ENCODE results near the gene TSEN34.
A peak's percentile ranks its signal among the peaks of the same experiment; 100 is the strongest.
"Not testable (repeated sequence)": the region's sequence is repeated elsewhere in the genome, so short reads cannot be mapped to it uniquely, and the experiment has no call there.

The TSEN34 gene

GRCh38 chr19:54209058-54209810 is 18.1 kb downstream of the TSEN34 start:
- Histone ChIP-seq H3K36me3 (ENCODE audit: control insufficient read depth in 2 of 2, insufficient read depth in 2 of 2, low read length in 2 of 2) (peaks cover 34 to 38% of the 10 kb centered on the region in 2 donors), H3K27me3 (ENCODE audit: control insufficient read depth in 1 of 2, insufficient read depth in 2 of 2, low read length in 2 of 2) (no peaks in the 10 kb centered on the region), H3K4me3 (ENCODE audit: low read length in 2 of 2) (peak overlapping the region in 1 of 2 donors; percentile 44), H3K9me3 (ENCODE audit: control insufficient read depth in 2 of 2, low read length in 2 of 2) (no peaks in the 10 kb centered on the region), H3K4me1 (ENCODE audit: control insufficient read depth, insufficient read depth, low read length) (peaks cover 46% of the 10 kb centered on the region), H3K9ac (ENCODE audit: low read length in 2 of 2) (peak overlapping the region; percentile 17 to 69), H3K27ac (ENCODE audit: low read length) (peak overlapping the region; percentile 66)

- peak overlapping the region; percentile 66 for H3K27ac ChIP-seq (ENCODE audit: low read length)
- peaks cover 40% of the 10 kb centered on the region for H3K4me1 ChIP-seq (ENCODE audit: control insufficient read depth, insufficient read depth, low read length)
- no peaks in the 10 kb centered on the region for H3K27me3 ChIP-seq (ENCODE audit: control insufficient read depth in 1 of 2, insufficient read depth in 2 of 2, low read length in 2 of 2)
- H3K36me3 ChIP-seq (ENCODE audit: control insufficient read depth in 2 of 2, insufficient read depth in 2 of 2, low read length in 2 of 2): peaks cover 31 to 32% of the 10 kb centered on the region in 2 donors
- H3K4me3 ChIP-seq (ENCODE audit: low read length in 2 of 2): peak overlapping the region in 1 of 2 donors; percentile 44
- no peaks in the 10 kb centered on the region for H3K9me3 ChIP-seq (ENCODE audit: control insufficient read depth in 2 of 2, low read length in 2 of 2)
- H3K9ac ChIP-seq (ENCODE audit: low read length in 2 of 2): peak overlapping the region; percentile 17 to 69
Observed at GRCh38 chr19:54209811-54210494, 18.8 kb downstream of the TSEN34 start.

GRCh38 chr19:54211235-54211634 is 20.1 kb downstream of the TSEN34 start:
- Histone ChIP-seq H3K9me3 (ENCODE audit: control insufficient read depth in 2 of 2, low read length in 2 of 2) (no peaks in the 10 kb centered on the region), H3K36me3 (ENCODE audit: control insufficient read depth in 2 of 2, insufficient read depth in 2 of 2, low read length in 2 of 2) (peaks cover 18 to 20% of the 10 kb centered on the region in 2 donors), H3K27ac (ENCODE audit: low read length) (no peak overlapping the region), H3K4me3 (ENCODE audit: low read length in 2 of 2) (no peak overlapping the region), H3K4me1 (ENCODE audit: control insufficient read depth, insufficient read depth, low read length) (peaks cover 30% of the 10 kb centered on the region), H3K9ac (ENCODE audit: low read length in 2 of 2) (no peak overlapping the region), H3K27me3 (ENCODE audit: control insufficient read depth in 1 of 2, insufficient read depth in 2 of 2, low read length in 2 of 2) (no peaks in the 10 kb centered on the region)

- H3K27me3 ChIP-seq (ENCODE audit: control insufficient read depth in 1 of 2, insufficient read depth in 2 of 2, low read length in 2 of 2); H3K9ac ChIP-seq (ENCODE audit: low read length in 2 of 2); H3K4me3 ChIP-seq (ENCODE audit: low read length in 2 of 2); H3K27ac ChIP-seq (ENCODE audit: low read length); H3K9me3 ChIP-seq (ENCODE audit: control insufficient read depth in 2 of 2, low read length in 2 of 2); H3K36me3 ChIP-seq (ENCODE audit: control insufficient read depth in 2 of 2, insufficient read depth in 2 of 2, low read length in 2 of 2): not testable (repeated sequence)
- peaks cover 12% of the 10 kb centered on the region for H3K4me1 ChIP-seq (ENCODE audit: control insufficient read depth, insufficient read depth, low read length)
Observed at GRCh38 chr19:54214217-54214616, 23.1 kb downstream of the TSEN34 start.

GRCh38 chr19:54214734-54215133 is 23.6 kb downstream of the TSEN34 start:
- not testable (repeated sequence) for H3K9me3 ChIP-seq (ENCODE audit: control insufficient read depth in 2 of 2, low read length in 2 of 2); H3K4me3 ChIP-seq (ENCODE audit: low read length in 2 of 2); H3K27me3 ChIP-seq (ENCODE audit: control insufficient read depth in 1 of 2, insufficient read depth in 2 of 2, low read length in 2 of 2); H3K9ac ChIP-seq (ENCODE audit: low read length in 2 of 2); H3K36me3 ChIP-seq (ENCODE audit: control insufficient read depth in 2 of 2, insufficient read depth in 2 of 2, low read length in 2 of 2); H3K27ac ChIP-seq (ENCODE audit: low read length); H3K4me1 ChIP-seq (ENCODE audit: control insufficient read depth, insufficient read depth, low read length)

- Histone ChIP-seq H3K27me3 (ENCODE audit: control insufficient read depth in 1 of 2, insufficient read depth in 2 of 2, low read length in 2 of 2) (no peaks in the 10 kb centered on the region), H3K4me1 (ENCODE audit: control insufficient read depth, insufficient read depth, low read length) (no peaks in the 10 kb centered on the region), H3K4me3 (ENCODE audit: low read length in 2 of 2) (no peak overlapping the region), H3K36me3 (ENCODE audit: control insufficient read depth in 2 of 2, insufficient read depth in 2 of 2, low read length in 2 of 2) (no peaks in the 10 kb centered on the region), H3K9me3 (ENCODE audit: control insufficient read depth in 2 of 2, low read length in 2 of 2) (no peaks in the 10 kb centered on the region), H3K9ac (ENCODE audit: low read length in 2 of 2) (no peak overlapping the region), H3K27ac (ENCODE audit: low read length) (no peak overlapping the region)
Observed at GRCh38 chr19:54216869-54217268, 25.8 kb downstream of the TSEN34 start.

- H3K4me3 ChIP-seq (ENCODE audit: low read length in 2 of 2); H3K36me3 ChIP-seq (ENCODE audit: control insufficient read depth in 2 of 2, insufficient read depth in 2 of 2, low read length in 2 of 2); H3K27me3 ChIP-seq (ENCODE audit: control insufficient read depth in 1 of 2, insufficient read depth in 2 of 2, low read length in 2 of 2); H3K9ac ChIP-seq (ENCODE audit: low read length in 2 of 2); H3K9me3 ChIP-seq (ENCODE audit: control insufficient read depth in 2 of 2, low read length in 2 of 2); H3K27ac ChIP-seq (ENCODE audit: low read length); H3K4me1 ChIP-seq (ENCODE audit: control insufficient read depth, insufficient read depth, low read length): not testable (repeated sequence)
Observed at GRCh38 chr19:54217517-54218247, 26.6 kb downstream of the TSEN34 start.

GRCh38 chr19:54218259-54218658 is 27.2 kb downstream of the TSEN34 start:
- no peaks in the 10 kb centered on the region for H3K36me3 ChIP-seq (ENCODE audit: control insufficient read depth in 2 of 2, insufficient read depth in 2 of 2, low read length in 2 of 2)

GRCh38 chr19:54218960-54219661 is 28.0 kb downstream of the TSEN34 start:
- Histone ChIP-seq H3K4me1 (ENCODE audit: control insufficient read depth, insufficient read depth, low read length) (no peaks in the 10 kb centered on the region), H3K36me3 (ENCODE audit: control insufficient read depth in 2 of 2, insufficient read depth in 2 of 2, low read length in 2 of 2) (no peaks in the 10 kb centered on the region), H3K4me3 (ENCODE audit: low read length in 2 of 2) (no peak overlapping the region), H3K27ac (ENCODE audit: low read length) (no peak overlapping the region), H3K9ac (ENCODE audit: low read length in 2 of 2) (no peak overlapping the region), H3K9me3 (ENCODE audit: control insufficient read depth in 2 of 2, low read length in 2 of 2) (no peaks in the 10 kb centered on the region), H3K27me3 (ENCODE audit: control insufficient read depth in 1 of 2, insufficient read depth in 2 of 2, low read length in 2 of 2) (peaks cover 0 to 6% of the 10 kb centered on the region in 2 donors)

More at GRCh38 chr19:54218259-54218658, 27.2 kb downstream of the TSEN34 start:
- Histone ChIP-seq H3K4me1 (ENCODE audit: control insufficient read depth, insufficient read depth, low read length) (no peaks in the 10 kb centered on the region), H3K9me3 (ENCODE audit: control insufficient read depth in 2 of 2, low read length in 2 of 2) (no peaks in the 10 kb centered on the region), H3K4me3 (ENCODE audit: low read length in 2 of 2) (no peak overlapping the region), H3K27me3 (ENCODE audit: control insufficient read depth in 1 of 2, insufficient read depth in 2 of 2, low read length in 2 of 2) (peaks cover 0 to 2% of the 10 kb centered on the region in 2 donors), H3K9ac (ENCODE audit: low read length in 2 of 2) (no peak overlapping the region), H3K27ac (ENCODE audit: low read length) (no peak overlapping the region)

- not testable (repeated sequence) for H3K36me3 ChIP-seq (ENCODE audit: control insufficient read depth in 2 of 2, insufficient read depth in 2 of 2, low read length in 2 of 2); H3K4me3 ChIP-seq (ENCODE audit: low read length in 2 of 2); H3K27ac ChIP-seq (ENCODE audit: low read length); H3K9me3 ChIP-seq (ENCODE audit: control insufficient read depth in 2 of 2, low read length in 2 of 2); H3K9ac ChIP-seq (ENCODE audit: low read length in 2 of 2); H3K4me1 ChIP-seq (ENCODE audit: control insufficient read depth, insufficient read depth, low read length); H3K27me3 ChIP-seq (ENCODE audit: control insufficient read depth in 1 of 2, insufficient read depth in 2 of 2, low read length in 2 of 2)
Observed at GRCh38 chr19:54219702-54220101, 28.6 kb downstream of the TSEN34 start.

All from stomach smooth muscle (tissue), 2 donors.